ENCODE data around the gene PRDX1.
"Not testable (repeated sequence)": the region's sequence is repeated elsewhere in the genome, so short reads cannot be mapped to it uniquely, and the experiment has no call there.

PRDX1 gene

GRCh38 chr1:45535988-45536766 is 14.5 kb upstream of the PRDX1 start:
- no peak for DNase-seq

GRCh38 chr1:45531873-45532272 is 10.2 kb upstream of the PRDX1 start:
- no peak for DNase-seq

DNA sequence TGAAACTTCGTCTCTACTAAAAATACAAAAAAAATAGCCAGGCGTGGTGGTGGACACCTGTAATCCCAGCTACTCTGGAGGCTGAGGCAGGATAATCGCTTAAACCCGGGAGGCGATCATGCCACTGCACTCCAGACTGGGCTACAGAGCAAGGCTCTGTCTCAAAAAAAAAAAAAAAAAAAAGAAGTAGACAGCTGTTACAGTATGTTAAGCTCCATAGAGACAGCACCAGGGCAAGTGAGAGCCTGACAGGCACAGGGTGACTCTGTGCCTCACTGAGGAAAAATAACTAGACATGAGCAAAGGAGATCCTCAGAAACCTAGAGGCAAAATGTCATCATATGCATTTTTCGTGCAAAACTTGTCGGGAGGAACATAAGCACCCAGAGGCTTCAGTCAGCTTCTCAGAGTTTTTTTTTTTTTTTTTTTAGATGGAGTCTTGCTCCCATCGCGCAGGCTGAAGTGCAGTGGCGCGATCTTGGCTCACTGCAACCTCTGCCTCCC is 9.0 kb upstream of the PRDX1 start:
- DNase-seq = no peak

DNA sequence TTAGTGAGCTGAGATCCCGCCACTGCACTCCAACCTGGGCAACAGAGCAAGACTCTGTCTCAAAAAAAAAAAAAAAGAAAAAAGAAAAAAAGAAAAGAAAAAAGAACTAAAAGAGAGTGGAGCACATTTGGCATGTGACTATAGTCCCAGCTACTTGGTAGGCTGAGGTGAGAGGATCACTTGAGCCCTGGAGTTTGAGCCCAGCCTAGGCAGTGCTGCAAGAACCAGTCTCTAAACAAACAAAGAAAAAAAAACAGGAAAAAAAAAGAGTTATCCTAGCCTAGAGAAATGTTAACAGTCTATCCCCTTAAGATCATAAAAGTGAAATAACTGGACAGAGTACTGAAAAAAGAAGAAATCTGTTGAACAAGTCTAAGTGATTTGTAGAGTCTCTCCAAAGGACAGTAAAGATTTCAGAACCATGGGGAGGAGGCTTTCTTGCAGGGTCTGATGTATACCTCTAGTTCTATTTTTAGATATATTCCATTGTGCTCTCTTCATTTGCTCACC is 4.5 kb upstream of the PRDX1 start:
- DNase-seq = no peak

DNA sequence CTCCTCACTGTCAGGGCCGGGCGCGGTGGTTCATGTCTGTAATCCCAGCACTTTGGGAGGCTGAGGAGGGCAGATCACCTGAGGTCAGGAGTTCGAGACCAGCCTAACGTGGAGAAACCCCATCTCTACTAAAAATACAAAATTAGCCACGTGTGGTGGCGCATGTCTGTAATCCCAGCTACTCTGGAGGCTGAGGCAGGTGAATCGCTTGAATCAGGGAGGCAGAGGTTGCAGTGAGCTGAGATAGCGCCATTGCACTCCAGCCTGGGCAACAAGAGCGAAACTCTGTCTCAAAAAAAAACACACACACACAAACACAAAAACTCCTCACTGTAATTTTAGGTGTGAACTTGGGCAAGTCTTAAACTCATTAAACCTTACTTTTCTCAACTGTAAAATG is 2.3 kb upstream of the PRDX1 start:
- not testable (repeated sequence) for DNase-seq

- DNase-seq = not testable (repeated sequence)
Measured at GRCh38 chr1:45523516-45523915, 1.8 kb upstream of the PRDX1 start.

GRCh38 chr1:45522324-45523104 is 830 bp upstream of the PRDX1 start:
- peak; percentile 44 for DNase-seq

- DNase-seq = not testable (repeated sequence)
Measured at GRCh38 chr1:45519774-45520173, 1.9 kb downstream of the PRDX1 start.

- DNase-seq = no peak
Measured at GRCh38 chr1:45518910-45519309, 2.8 kb downstream of the PRDX1 start.

DNA sequence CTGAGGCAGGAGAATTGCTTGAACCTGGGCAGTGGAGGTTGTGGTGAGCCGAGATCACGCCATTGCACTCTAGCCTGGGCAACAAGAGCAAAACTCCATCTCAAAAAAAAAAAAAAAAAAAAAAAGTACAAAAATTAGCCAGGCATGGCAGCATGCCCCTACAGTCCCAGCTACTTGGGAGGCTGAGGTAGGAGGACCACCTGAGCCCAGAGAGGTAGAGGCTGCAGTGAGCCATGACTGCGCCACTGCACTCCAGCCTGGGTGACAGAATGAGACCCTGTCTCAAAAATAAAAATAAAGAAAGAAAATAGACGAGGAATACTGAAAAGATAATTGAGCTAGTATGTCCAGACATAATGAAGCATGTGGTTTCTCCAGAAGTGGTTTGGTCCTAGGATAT is 3.3 kb downstream of the PRDX1 start:
- not testable (repeated sequence) for DNase-seq

DNA sequence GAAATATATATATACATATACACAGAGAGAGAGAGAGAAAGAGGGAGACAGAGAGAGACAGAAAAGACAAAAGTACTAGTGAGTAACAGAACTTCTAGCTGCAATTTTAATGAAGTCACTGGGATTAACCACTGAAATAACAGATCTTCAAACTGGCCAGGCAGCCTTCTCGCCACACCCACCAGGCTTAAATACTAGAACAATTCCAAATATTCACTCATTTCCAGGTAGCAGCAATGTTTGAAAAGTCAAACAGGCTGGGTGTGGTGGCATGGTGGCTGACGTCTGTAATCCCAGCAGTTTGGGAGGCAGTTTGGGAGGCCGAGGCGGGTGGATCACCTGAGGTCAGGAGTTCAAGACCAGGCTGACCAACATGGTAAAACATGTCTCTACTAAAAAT is 5.2 kb downstream of the PRDX1 start:
- no peak for DNase-seq

GRCh38 chr1:45516036-45516435 is 5.6 kb downstream of the PRDX1 start:
- DNase-seq = no peak

- DNase-seq = not testable (repeated sequence)
Measured at GRCh38 chr1:45513532-45514260, 8.0 kb downstream of the PRDX1 start.

GRCh38 chr1:45512641-45513054 is 9.0 kb downstream of the PRDX1 start:
- DNase-seq = peak; percentile 46

GRCh38 chr1:45510972-45511527 is 10.6 kb downstream of the PRDX1 start:
- DNase-seq = no peak

DNA sequence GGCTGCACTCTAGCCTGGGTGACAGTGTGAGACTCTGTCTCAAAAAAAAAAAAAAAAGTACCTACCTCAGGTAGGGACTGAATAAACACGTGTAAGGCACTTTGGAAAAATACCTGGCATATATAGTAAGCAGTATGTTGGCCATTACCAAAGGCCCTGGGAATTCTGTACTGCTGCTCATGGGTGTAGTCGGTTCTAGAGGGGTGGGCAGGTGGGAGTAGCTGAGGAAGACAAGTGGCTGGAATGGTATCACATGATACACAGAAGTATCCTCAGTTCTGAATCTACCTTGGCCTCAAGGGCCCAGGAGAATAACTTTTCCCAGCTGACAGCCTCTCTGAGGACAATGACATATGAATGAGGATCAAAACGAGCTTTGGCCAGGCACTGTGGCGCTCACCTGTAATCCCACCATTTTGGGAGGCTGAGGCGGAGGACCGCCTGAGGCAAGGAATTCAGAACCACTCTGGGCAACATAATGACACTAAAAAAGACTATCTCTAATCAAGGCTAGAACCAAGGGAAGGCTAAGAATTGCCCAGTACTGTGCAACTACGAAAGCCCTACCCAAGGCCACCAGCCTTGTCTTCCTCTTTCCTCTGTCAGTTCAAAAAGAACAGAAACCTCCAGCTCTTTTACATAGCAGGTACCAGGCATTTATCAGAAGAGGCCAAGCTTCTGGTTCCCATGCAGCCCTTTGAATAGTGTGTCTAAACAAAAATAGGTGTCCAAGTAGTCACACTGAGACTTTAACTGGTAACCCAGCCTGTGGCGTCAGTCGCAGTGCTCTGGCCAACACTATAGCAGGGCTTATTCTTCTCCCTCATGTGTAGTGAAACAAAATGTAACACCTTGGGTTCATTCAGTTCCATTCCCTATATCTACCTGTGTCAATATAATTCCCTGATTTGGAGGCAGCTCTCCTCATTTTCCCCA is 11.4 kb downstream of the PRDX1 start:
- DNase-seq = no peak

DNA sequence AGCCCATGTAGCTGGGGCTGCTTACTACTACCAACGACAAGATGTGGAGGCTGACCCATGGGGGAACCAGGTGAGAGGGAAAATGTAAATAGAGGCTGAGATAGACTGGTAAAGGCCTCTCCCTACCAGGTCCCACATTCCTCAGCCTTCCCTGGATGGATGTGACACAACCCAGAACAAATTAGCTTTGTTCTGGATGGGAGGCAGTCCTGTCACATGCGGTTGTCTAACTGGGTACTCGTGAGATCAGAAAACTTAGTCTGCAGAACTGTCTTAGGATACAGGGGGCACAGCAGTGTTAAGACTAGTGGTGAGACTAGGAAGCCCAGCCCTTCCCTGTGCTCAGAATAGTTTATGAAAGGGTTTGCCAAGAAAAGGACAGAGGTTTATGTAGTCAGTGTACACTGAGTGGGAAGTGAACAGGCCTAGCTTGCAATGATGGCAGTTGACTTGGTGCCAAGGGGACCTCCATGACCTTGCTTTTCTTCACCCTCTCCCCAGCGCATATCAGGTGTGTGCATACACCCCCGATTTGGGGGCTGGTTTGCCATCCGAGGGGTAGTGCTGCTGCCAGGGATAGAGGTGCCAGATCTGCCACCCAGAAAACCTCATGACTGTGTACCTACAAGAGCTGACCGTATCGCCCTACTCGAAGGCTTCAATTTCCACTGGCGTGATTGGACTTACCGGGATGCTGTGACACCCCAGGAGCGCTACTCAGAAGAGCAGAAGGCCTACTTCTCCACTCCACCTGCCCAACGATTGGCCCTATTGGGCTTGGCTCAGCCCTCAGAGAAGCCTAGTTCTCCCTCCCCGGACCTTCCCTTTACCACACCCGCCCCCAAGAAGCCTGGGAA is 13.2 kb downstream of the PRDX1 start:
- DNase-seq = no peak

GRCh38 chr1:45507893-45508292 is 13.8 kb downstream of the PRDX1 start:
- no peak for DNase-seq

DNA sequence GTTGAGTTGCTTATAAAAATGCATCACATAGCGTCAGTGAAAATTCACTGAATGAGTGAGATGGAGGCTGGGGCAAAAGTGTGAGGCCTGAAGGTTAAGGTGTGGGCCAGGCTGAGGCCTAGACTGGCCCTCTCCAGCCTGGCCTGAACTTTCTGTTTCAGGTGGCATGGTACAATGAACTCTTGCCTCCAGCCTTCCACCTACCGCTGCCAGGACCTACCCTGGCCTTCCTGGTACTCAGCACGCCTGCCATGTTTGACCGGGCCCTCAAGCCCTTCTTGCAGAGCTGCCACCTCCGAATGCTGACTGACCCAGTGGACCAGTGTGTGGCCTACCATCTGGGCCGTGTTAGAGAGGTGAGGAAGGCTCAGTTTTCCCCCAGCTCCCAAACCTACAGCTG is 14.5 kb downstream of the PRDX1 start:
- no peak for DNase-seq

All from fibroblast of skin of abdomen (primary cell).